Progenitor cell of endocrine pancreas (in vitro differentiated cells): ENCODE data around the gene OSBPL6. TPM values are rescaled to one million over a fixed set of nuclear protein-coding genes. Genes with fewer than 3 reads are reported as not detected.

Source experiments
- DNase-seq: peaks from one replicate; pipeline ENCODE4 v3.0.0; 2021; ENCODE audit warnings: low spot score; ENCODE audit not compliant: unreplicated experiment
- H3K27ac Mint-ChIP-seq: 2 replicates; pipeline ENCODE4 v1.8.0; 2021; ENCODE audit warnings: mild to moderate bottlenecking, moderate library complexity, mixed read lengths
- H3K27me3 Mint-ChIP-seq: 2 replicates; pipeline ENCODE4 v1.8.0; 2021; ENCODE audit warnings: mixed read lengths
- H3K36me3 Mint-ChIP-seq: 2 replicates; pipeline ENCODE4 v1.8.0; 2022; ENCODE audit warnings: mixed read lengths; ENCODE audit not compliant: insufficient read depth
- H3K4me1 Mint-ChIP-seq: 2 replicates; pipeline ENCODE4 v1.8.0; 2021; ENCODE audit warnings: low read depth, mixed read lengths
- H3K4me3 Mint-ChIP-seq: 2 replicates; pipeline ENCODE4 v1.8.0; 2021; ENCODE audit warnings: low read depth, mild to moderate bottlenecking, moderate library complexity, mixed read lengths
- H3K9me3 Mint-ChIP-seq: 2 replicates; pipeline ENCODE4 v1.8.0; 2021; ENCODE audit warnings: low read depth, mixed read lengths
- CTCF ChIP-seq: fragments of 200-600 bp; sonication (generic); IDR thresholded peaks from one replicate; pipeline ENCODE4 v1.5.0; 2021; ENCODE audit warnings: antibody characterized with exemption, mild to moderate bottlenecking; ENCODE audit not compliant: unreplicated experiment
- total RNA-seq: library from RNA; stranded (reverse); gene quantifications from 2 replicates; pipeline ENCODE4 v1.2.1, GENCODE V29; 2021

OSBPL6 gene
- total RNA-seq, 1 donor from 2014 or later = 2.4 TPM

- Mint-ChIP-seq H3K9me3 (no peaks in the 10 kb centered on the region), H3K36me3 (no peaks in the 10 kb centered on the region), H3K4me3 (no peak overlapping the region), H3K27me3 (peaks cover 2% of the 10 kb centered on the region), H3K4me1 (no peaks in the 10 kb centered on the region), H3K27ac (no peak overlapping the region)
- no peak for TF ChIP-seq CTCF
- no peak for DNase-seq
Observed at GRCh38 chr2:178266445-178266844, 72.1 kb downstream of the OSBPL6 start.

- no peaks in the 10 kb centered on the region for H3K4me1 Mint-ChIP-seq
- H3K27me3 Mint-ChIP-seq = peaks cover 2% of the 10 kb centered on the region
- no peak overlapping the region for H3K4me3 Mint-ChIP-seq
- no peak for TF ChIP-seq CTCF
- no peak overlapping the region for H3K27ac Mint-ChIP-seq
- DNase-seq = no peak
- H3K9me3 Mint-ChIP-seq = no peaks in the 10 kb centered on the region
- H3K36me3 Mint-ChIP-seq = no peaks in the 10 kb centered on the region
Observed at GRCh38 chr2:178267660-178268059, 73.3 kb downstream of the OSBPL6 start.

GRCh38 chr2:178268435-178268834, 74.1 kb downstream of the OSBPL6 start:
- H3K9me3 Mint-ChIP-seq = no peaks in the 10 kb centered on the region
- H3K4me3 Mint-ChIP-seq = no peak overlapping the region
- no peaks in the 10 kb centered on the region for H3K36me3 Mint-ChIP-seq
- no peak overlapping the region for H3K27ac Mint-ChIP-seq
- H3K27me3 Mint-ChIP-seq = peaks cover 2% of the 10 kb centered on the region
- no peak for DNase-seq
- no peak for TF ChIP-seq CTCF
- no peaks in the 10 kb centered on the region for H3K4me1 Mint-ChIP-seq

- Mint-ChIP-seq H3K9me3 (no peaks in the 10 kb centered on the region), H3K27ac (no peak overlapping the region), H3K36me3 (no peaks in the 10 kb centered on the region), H3K4me1 (peaks cover 3% of the 10 kb centered on the region), H3K27me3 (peaks cover 2% of the 10 kb centered on the region), H3K4me3 (no peak overlapping the region)
- no peak for DNase-seq
- no peak for TF ChIP-seq CTCF
Observed at GRCh38 chr2:178269438-178270224, 75.3 kb downstream of the OSBPL6 start.

- DNase-seq = no peak
- TF ChIP-seq CTCF = no peak
- peaks cover 2% of the 10 kb centered on the region for H3K27me3 Mint-ChIP-seq
- H3K4me3 Mint-ChIP-seq = no peak overlapping the region
- H3K9me3 Mint-ChIP-seq = no peaks in the 10 kb centered on the region
- H3K4me1 Mint-ChIP-seq = peaks cover 3% of the 10 kb centered on the region
- no peaks in the 10 kb centered on the region for H3K36me3 Mint-ChIP-seq
- no peak overlapping the region for H3K27ac Mint-ChIP-seq
Observed at GRCh38 chr2:178270338-178270737, 76.0 kb downstream of the OSBPL6 start.
